K562 (cell line): Measurements from ENCODE around the gene OPA3. TPM values are rescaled to one million over a fixed set of nuclear protein-coding genes. Genes with fewer than 3 reads are reported as not detected.

Experiments used
- ARID1B ChIP-seq: fragments of 450-650 bp; IDR thresholded peaks from 2 replicates; pipeline ENCODE4 v1.6.1; 2016; ENCODE audit warnings: antibody characterized with exemption, mild to moderate bottlenecking, inconsistent platforms
- KLF13 ChIP-seq: fragments of 450-650 bp; IDR thresholded peaks from 2 replicates; pipeline ENCODE4 v1.6.1; 2016; ENCODE audit warnings: missing genetic modification characterization, low read depth, mild to moderate bottlenecking, missing compliant biosample characterization, moderate library complexity, borderline replicate concordance
- KLF16 ChIP-seq: IDR thresholded peaks from 2 replicates; pipeline ENCODE4 v1.6.1; 2016; ENCODE audit warnings: antibody characterized with exemption
- L3MBTL2 ChIP-seq: fragments of 450-650 bp; IDR thresholded peaks from 2 replicates; pipeline ENCODE4 v1.6.1; 2016; ENCODE audit warnings: mild to moderate bottlenecking, moderate library complexity
- NFE2L1 ChIP-seq: fragments of 450-650 bp; IDR thresholded peaks from 2 replicates; pipeline ENCODE4 v1.6.1; 2016; ENCODE audit warnings: missing genetic modification characterization, low read depth, mild to moderate bottlenecking, missing compliant biosample characterization, moderate library complexity, borderline replicate concordance
- NR2C1 ChIP-seq, 2 experiments: fragments of 450-650 bp; IDR thresholded peaks; 2 replicates each; pipeline ENCODE4 v1.6.1; 2017; ENCODE audit warnings: mild to moderate bottlenecking in 2 of 2, antibody characterized with exemption in 1 of 2, inconsistent platforms in 1 of 2, missing compliant biosample characterization in 1 of 2, missing genetic modification characterization in 1 of 2
- RREB1 ChIP-seq: fragments of 250-450 bp; sonication (Bioruptor Pico); IDR thresholded peaks from 2 replicates; pipeline ENCODE4 v1.4.0; 2020
- SETDB1 ChIP-seq: IDR thresholded peaks from one replicate; pipeline ENCODE4 v1.6.1; 2012; ENCODE audit warnings: low read length, control low read depth, inconsistent platforms
- YBX1 ChIP-seq: fragments of 450-650 bp; IDR thresholded peaks from 2 replicates; pipeline ENCODE4 v1.7.1; 2016; ENCODE audit warnings: mild to moderate bottlenecking
- ZFP36 ChIP-seq: fragments of 150-350 bp; IDR thresholded peaks from 2 replicates; pipeline ENCODE4 v1.6.1; 2018; ENCODE audit warnings: low read length, low read depth; ENCODE audit not compliant: partially characterized antibody
- ZKSCAN8 ChIP-seq: fragments of 200-800 bp; sonication (Bioruptor generic); IDR thresholded peaks from 2 replicates; pipeline ENCODE4 v1.6.1; 2016; ENCODE audit warnings: missing genetic modification characterization, missing compliant biosample characterization
- ZMIZ1 ChIP-seq, 2 experiments: fragments of 150-350 bp in 1 of 2; IDR thresholded peaks; 2 replicates each; pipeline ENCODE4 v1.6.1; 2012 to 2016; ENCODE audit warnings: low read depth in 2 of 2, low read length in 2 of 2, mild to moderate bottlenecking in 1 of 2, moderate library complexity in 1 of 2
- ZNF175 ChIP-seq: fragments of 200-800 bp; sonication (Bioruptor generic); IDR thresholded peaks from 2 replicates; pipeline ENCODE4 v1.6.1; 2016; ENCODE audit warnings: low read depth, mild to moderate bottlenecking, missing genetic modification characterization, missing compliant biosample characterization
- ZNF239 ChIP-seq: fragments of 250-450 bp; sonication (Bioruptor Pico); IDR thresholded peaks from 2 replicates; pipeline ENCODE4 v1.4.0; 2020; ENCODE audit warnings: mild to moderate bottlenecking
- ZNF583 ChIP-seq: fragments of 250-450 bp; sonication (Bioruptor Pico); IDR thresholded peaks from 2 replicates; pipeline ENCODE4 v1.4.0; 2020
- ZNF707 ChIP-seq: fragments of 250-450 bp; sonication (Bioruptor Pico); conservative IDR thresholded peaks from 2 replicates; pipeline ENCODE4 v1.8.0; 2022; ENCODE audit warnings: inconsistent platforms, mild to moderate bottlenecking, moderate library complexity
- polyA plus RNA-seq, 8 experiments: library from polyadenylated mRNA; depleted of rRNA in 4 of 8; stranded (reverse) in 5 of 8; unstranded in 3 of 8; fragments of >200 nt; fragmentation: Nextera tagmentation in 2 of 8; fragmentation: Illumina TruSeq in 1 of 8; extraction: Ambion mirVana in 2 of 8; extraction: Trizol in 1 of 8; gene quantifications; 2 replicates each; pipeline versions ENCODE4 v1.2.1 to v1.2.3, GENCODE V29; 2011 to 2014; ENCODE audit warnings: inconsistent platforms in 1 of 8, missing spikeins in 1 of 8
- total RNA-seq, 7 experiments: library from RNA; depleted of rRNA in 6 of 7; stranded (reverse); fragments of >200 nt in 6 of 7; fragmentation: Illumina TruSeq in 2 of 7; extraction: Trizol in 2 of 7; gene quantifications; 2 replicates each; pipeline versions ENCODE4 v1.2.1 to v1.2.3, GENCODE V29; 2011 to 2021; ENCODE audit warnings: low replicate concordance in 1 of 7
- TF ChIP-seq, protein P1 (sequence below): fragments of 250-450 bp; sonication (Bioruptor Pico); IDR thresholded peaks from 2 replicates; pipeline ENCODE4 v1.8.0; 2022; ENCODE audit warnings: moderate library complexity, mild to moderate bottlenecking, inconsistent platforms
- TF ChIP-seq, protein P2 (sequence below): fragments of 450-650 bp; IDR thresholded peaks from 2 replicates; pipeline ENCODE4 v1.6.1; 2016; ENCODE audit warnings: antibody characterized with exemption

OPA3 gene
- total and polyA plus RNA-seq, 9 of the 15 experiments (the other 6 are each of a cell fraction or from before 2014, with no cell fraction given) = 1.4 to 18.8 (median 9.0) TPM

- TF ChIP-seq RREB1 (CRISPR knock-in tag) (no peak), ZFP36 (no peak), KLF16 (no peak), ZNF707 (CRISPR knock-in tag) (no peak), YBX1 (no peak), ZMIZ1 (IDR thresholded peaks at IDR 0.05; ENCODE audit: low read depth in 2 of 2, low read length in 2 of 2) (no peak), ZNF239 (CRISPR knock-in tag) (peak; percentile 21; the same call in 1 of the 2 replicates), L3MBTL2 (peak; percentile 44; the same call in 1 of the 2 replicates), NR2C1 (IDR thresholded peaks at IDR 0.05) (no peak), NR2C1 (tag; IDR thresholded peaks at IDR 0.05) (peak; percentile 78), KLF13 (tag) (0 out of 2 replicates have a peak, but pooled peaks have one; percentile 25), SETDB1 (no peak), NFE2L1 (no peak), ARID1B (0 out of 2 replicates have a peak, but pooled peaks have one; percentile 15), ZNF583 (CRISPR knock-in tag) (peak; percentile 60; the same call in 1 of the 2 replicates), ZNF175 (CRISPR knock-in tag) (peak; percentile 92), ZKSCAN8 (CRISPR knock-in tag) (peak; percentile 78)
- TF ChIP-seq, protein P1, sequence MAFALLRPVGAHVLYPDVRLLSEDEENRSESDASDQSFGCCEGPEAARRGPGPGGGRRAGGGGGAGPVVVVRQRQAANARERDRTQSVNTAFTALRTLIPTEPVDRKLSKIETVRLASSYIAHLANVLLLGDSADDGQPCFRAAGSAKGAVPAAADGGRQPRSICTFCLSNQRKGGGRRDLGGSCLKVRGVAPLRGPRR (CRISPR knock-in tag) = no peak
- TF ChIP-seq, protein P2, sequence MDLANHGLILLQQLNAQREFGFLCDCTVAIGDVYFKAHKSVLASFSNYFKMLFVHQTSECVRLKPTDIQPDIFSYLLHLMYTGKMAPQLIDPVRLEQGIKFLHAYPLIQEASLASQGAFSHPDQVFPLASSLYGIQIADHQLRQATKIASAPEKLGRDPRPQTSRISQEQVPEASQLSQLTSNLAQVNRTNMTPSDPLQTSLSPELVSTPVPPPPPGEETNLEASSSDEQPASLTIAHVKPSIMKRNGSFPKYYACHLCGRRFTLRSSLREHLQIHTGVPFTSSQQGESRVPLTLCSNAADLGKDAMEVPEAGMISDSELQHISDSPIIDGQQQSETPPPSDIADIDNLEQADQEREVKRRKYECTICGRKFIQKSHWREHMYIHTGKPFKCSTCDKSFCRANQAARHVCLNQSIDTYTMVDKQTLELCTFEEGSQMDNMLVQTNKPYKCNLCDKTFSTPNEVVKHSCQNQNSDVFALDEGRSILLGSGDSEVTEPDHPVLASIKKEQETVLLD = no peak
Observed at GRCh38 chr19:45587873-45588272, 3.3 kb upstream of the OPA3 start (continued).
